ENCODE measurements around the gene TSPYL1.

DNA sequence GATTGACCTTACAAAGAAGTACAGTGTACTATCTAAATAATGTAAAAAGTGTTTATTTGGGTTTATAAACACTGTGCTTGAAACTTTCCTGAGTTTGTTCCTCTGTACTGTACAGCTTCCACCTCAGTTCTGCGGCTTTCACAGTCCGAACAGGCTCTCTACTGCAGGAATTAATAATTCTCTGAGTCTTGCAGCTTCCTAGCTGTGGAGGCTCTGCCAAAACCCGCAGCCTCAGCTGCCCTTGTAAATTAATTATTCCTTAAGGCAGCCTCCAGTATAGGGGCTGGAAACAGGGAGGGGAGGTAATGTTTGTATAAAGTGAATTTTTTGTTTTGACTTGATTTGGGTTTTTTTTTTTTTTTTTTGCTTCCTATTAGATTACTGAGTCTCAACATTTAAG lies 45.0 kb downstream of the TSPYL1 start:
- TF ChIP-seq FOXA1 (IDR thresholded peaks at IDR 0.05) (no peak), LEF1 (IDR thresholded peaks at IDR 0.05; ENCODE audit: borderline replicate concordance) (no peak), SUZ12 (IDR thresholded peaks at IDR 0.05) (no peak), ELF4 (IDR thresholded peaks at IDR 0.05) (no peak), HDGF (IDR thresholded peaks at IDR 0.05; ENCODE audit: borderline replicate concordance) (no peak), FOXM1 (IDR thresholded peaks at IDR 0.05; ENCODE audit: borderline replicate concordance) (no peak), BHLHE40 (IDR thresholded peaks at IDR 0.05; ENCODE audit: borderline replicate concordance) (no peak), FOXK2 (IDR thresholded peaks at IDR 0.05) (no peak), SP1 (IDR thresholded peaks at IDR 0.05) (no peak), ZNF384 (IDR thresholded peaks at IDR 0.05) (no peak), NFRKB (IDR thresholded peaks at IDR 0.05) (no peak), ARNT (IDR thresholded peaks at IDR 0.05) (no peak)

Data from HEK293T (cell line).